Smooth muscle cell (in vitro differentiated cells): ENCODE measurements around the gene SPECC1. TPM values are rescaled to one million over a fixed set of nuclear protein-coding genes. Genes with fewer than 3 reads are reported as not detected.

Source experiments
- DNase-seq: peaks from one replicate; lab custom pipeline; 2025; ENCODE audit not compliant: unreplicated experiment; lab: John Stamatoyannopoulos, UW
- H2AFZ ChIP-seq: fragments of 200-600 bp; sonication (generic); 2 replicates; pipeline ENCODE4 v1.6.0; 2016; ENCODE audit warnings: antibody characterized with exemption, low read depth, mild to moderate bottlenecking
- H3F3A ChIP-seq: fragments of 200-600 bp; sonication (generic); 2 replicates; pipeline ENCODE4 v1.6.0; 2017; ENCODE audit warnings: antibody characterized with exemption, low read depth
- H3K27ac ChIP-seq: fragments of 200-600 bp; sonication (generic); 2 replicates; pipeline ENCODE4 v1.5.1; 2016; ENCODE audit warnings: low read depth, mild to moderate bottlenecking
- H3K27me3 ChIP-seq: fragments of 200-600 bp; sonication (generic); 2 replicates; pipeline ENCODE4 v1.6.1; 2016; ENCODE audit warnings: low read depth, mild to moderate bottlenecking
- H3K36me3 ChIP-seq: fragments of 200-600 bp; sonication (generic); 2 replicates; pipeline ENCODE4 v1.5.1; 2016; ENCODE audit warnings: low read depth
- H3K4me1 ChIP-seq: fragments of 200-600 bp; sonication (generic); 2 replicates; pipeline ENCODE4 v1.5.1; 2016; ENCODE audit warnings: low read depth
- H3K4me2 ChIP-seq: fragments of 200-600 bp; sonication (generic); 2 replicates; pipeline ENCODE4 v1.6.0; 2016; ENCODE audit warnings: mild to moderate bottlenecking
- H3K4me3 ChIP-seq: fragments of 200-600 bp; sonication (generic); 2 replicates; pipeline ENCODE4 v1.5.1; 2016; ENCODE audit warnings: mild to moderate bottlenecking
- H3K79me2 ChIP-seq: fragments of 200-600 bp; sonication (generic); 2 replicates; pipeline ENCODE4 v1.6.0; 2016; ENCODE audit warnings: low read depth, mild to moderate bottlenecking
- H3K9ac ChIP-seq: fragments of 200-600 bp; sonication (generic); 2 replicates; pipeline ENCODE4 v1.6.0; 2016; ENCODE audit warnings: low read depth
- H3K9me3 ChIP-seq: fragments of 200-600 bp; sonication (generic); replicated peaks from 2 replicates; pipeline ENCODE4 v1.5.1; 2016; ENCODE audit warnings: low read depth
- H4K20me1 ChIP-seq: fragments of 200-600 bp; sonication (generic); 2 replicates; pipeline ENCODE4 v1.6.0; 2016; ENCODE audit warnings: low read depth
- WGBS: methylation state at CpG from one replicate; pipeline ENCODE4 v1.1.7; 2016; ENCODE audit warnings: low lambda C conversion rate; 5-methylcytosine and 5-hydroxymethylcytosine counted together
- polyA plus RNA-seq: library from polyadenylated mRNA; unstranded; fragments of >200 nt; fragmentation: Nextera tagmentation; extraction: Ambion mirVana; gene quantifications from 2 replicates; pipeline ENCODE4 v1.2.1, GENCODE V29; 2016
- total RNA-seq: library from RNA; depleted of rRNA; stranded (reverse); fragments of >200 nt; gene quantifications from 2 replicates; pipeline ENCODE4 v1.2.3, GENCODE V29; 2014
- TF ChIP-seq, protein P1 (sequence below): fragments of 200-600 bp; sonication (generic); IDR thresholded peaks from 2 replicates; pipeline ENCODE4 v1.5.1; 2017; ENCODE audit warnings: borderline replicate concordance, mild to moderate bottlenecking, antibody characterized with exemption; ENCODE audit not compliant: insufficient read depth, poor library complexity, severe bottlenecking

The SPECC1 gene
- total and polyA plus RNA-seq, 2 experiments from 2014 or later = 20.0 to 72.0 TPM

DNA sequence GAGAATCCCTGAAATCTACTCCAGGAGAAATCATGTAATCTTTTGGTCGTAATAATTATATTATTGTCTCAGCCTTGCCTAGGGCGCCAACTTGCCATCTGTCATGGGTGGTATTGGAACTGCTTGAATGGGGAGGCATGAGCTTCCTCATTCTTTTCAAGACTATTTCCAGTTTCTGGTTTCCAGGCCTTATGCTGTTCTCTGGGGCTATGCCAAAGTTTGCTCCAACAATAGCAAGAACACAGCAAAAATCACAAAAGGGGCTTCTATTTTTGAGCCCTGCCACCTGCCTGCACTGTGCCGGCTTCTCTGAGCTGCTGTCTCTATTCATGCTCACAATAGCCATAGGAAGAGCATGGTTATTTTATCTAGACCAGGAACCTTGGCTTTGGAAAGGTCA, 111.7 kb downstream of the SPECC1 start:
- no peaks in the 10 kb centered on the region for H3K36me3 ChIP-seq
- DNase-seq = no peak
- no peaks in the 10 kb centered on the region for H3K4me1 ChIP-seq
- no peak overlapping the region for H3K9ac ChIP-seq
- H3K9me3 ChIP-seq = no peaks in the 10 kb centered on the region
- H3K27ac ChIP-seq = no peak overlapping the region
- H3K4me3 ChIP-seq = no peak overlapping the region
- H3K79me2 ChIP-seq = no peaks in the 10 kb centered on the region
- WGBS = 85% methylated on average over 3 of the region's 3 CpGs
- no peaks in the 10 kb centered on the region for H3F3A ChIP-seq
- TF ChIP-seq, protein P1, sequence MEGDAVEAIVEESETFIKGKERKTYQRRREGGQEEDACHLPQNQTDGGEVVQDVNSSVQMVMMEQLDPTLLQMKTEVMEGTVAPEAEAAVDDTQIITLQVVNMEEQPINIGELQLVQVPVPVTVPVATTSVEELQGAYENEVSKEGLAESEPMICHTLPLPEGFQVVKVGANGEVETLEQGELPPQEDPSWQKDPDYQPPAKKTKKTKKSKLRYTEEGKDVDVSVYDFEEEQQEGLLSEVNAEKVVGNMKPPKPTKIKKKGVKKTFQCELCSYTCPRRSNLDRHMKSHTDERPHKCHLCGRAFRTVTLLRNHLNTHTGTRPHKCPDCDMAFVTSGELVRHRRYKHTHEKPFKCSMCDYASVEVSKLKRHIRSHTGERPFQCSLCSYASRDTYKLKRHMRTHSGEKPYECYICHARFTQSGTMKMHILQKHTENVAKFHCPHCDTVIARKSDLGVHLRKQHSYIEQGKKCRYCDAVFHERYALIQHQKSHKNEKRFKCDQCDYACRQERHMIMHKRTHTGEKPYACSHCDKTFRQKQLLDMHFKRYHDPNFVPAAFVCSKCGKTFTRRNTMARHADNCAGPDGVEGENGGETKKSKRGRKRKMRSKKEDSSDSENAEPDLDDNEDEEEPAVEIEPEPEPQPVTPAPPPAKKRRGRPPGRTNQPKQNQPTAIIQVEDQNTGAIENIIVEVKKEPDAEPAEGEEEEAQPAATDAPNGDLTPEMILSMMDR = no peak
- H4K20me1 ChIP-seq = no peaks in the 10 kb centered on the region
- H3K27me3 ChIP-seq = no peaks in the 10 kb centered on the region
- no peak overlapping the region for H3K4me2 ChIP-seq
- H2AFZ ChIP-seq = no peak overlapping the region

DNA sequence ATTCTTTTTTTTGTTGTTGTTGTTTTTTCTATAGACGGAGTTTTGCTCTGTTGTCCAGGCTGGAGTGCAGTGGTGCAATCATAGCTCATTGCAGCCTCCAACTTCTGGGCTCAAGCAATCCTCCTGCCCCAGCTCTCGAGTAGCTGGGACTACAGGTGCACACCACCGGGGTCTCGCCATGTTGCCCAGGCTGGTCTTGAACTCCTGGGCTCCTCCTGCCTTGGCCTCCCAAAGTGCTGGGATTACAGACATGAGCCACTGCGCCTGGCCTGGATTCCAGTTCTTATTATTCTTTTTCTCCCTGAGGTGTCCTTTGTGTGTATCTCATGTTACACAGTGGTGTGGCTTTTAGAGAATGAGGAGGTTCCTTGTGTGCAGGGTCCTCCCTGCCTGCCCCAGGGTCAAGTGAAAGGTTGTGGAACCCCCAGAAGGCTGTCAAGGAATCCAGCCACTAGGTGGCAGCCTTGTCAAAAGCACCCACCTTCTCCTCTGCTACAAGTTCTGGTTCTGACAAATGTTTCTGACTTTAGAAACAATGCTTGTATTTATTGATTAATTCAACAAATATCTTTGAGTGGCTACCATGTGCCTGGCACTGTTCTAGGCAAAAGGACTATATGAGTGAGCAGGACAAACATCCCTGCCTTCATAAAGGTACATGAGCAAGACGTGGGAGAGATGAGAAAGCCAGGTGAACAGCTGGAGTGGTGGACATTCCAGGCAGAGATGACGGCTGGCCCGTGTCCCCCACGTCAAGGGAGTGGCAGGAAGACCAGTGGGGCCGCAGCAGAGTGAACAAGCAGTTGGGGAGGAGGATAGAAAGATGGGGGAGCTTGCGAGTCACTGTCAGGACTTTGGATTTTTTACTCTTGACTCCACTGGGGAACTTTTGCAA, 112.4 kb downstream of the SPECC1 start:
- H4K20me1 ChIP-seq = no peaks in the 10 kb centered on the region
- no peaks in the 10 kb centered on the region for H3F3A ChIP-seq
- H3K4me1 ChIP-seq = no peaks in the 10 kb centered on the region
- no peak overlapping the region for H3K9ac ChIP-seq
- no peaks in the 10 kb centered on the region for H3K9me3 ChIP-seq
- 56% methylated on average over 11 of the region's 11 CpGs for WGBS
- TF ChIP-seq, protein P1 = peak; percentile 96
- H3K27ac ChIP-seq = no peak overlapping the region
- H3K4me2 ChIP-seq = peak overlapping the region; percentile 42
- H3K27me3 ChIP-seq = no peaks in the 10 kb centered on the region
- H3K36me3 ChIP-seq = no peaks in the 10 kb centered on the region
- H3K79me2 ChIP-seq = no peaks in the 10 kb centered on the region
- no peak overlapping the region for H3K4me3 ChIP-seq
- no peak overlapping the region for H2AFZ ChIP-seq
- peak; percentile 14 for DNase-seq

DNA sequence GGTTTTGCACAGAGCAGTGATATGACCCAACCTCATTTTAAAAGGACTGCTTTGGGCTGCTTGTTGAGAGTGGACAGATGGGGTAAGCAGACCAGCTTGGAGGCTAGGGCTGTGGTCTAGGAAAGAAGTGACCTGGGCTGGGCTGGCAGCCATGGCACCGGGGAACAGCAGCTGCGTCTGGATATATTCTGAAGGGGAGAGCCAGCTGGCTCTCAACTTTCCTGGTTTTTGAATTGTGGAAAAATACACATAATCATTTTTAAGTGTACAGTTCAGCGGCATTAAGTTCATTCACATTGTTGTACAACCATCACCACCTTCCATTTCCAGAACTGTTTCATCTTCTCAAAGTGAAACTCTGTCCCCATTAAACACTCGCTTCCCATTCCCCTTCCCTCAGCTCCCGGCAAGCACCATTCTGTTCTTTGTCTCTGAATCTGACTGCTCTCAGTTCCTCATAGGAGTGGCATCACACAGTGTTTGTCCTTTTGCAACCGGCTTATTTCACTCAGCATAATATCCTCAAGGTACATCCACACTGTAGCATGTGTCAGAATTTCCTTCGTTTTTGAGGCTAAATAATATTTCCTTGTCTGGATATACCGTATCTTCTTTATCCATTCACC, 113.2 kb downstream of the SPECC1 start:
- H3K4me1 ChIP-seq = no peaks in the 10 kb centered on the region
- no peaks in the 10 kb centered on the region for H3K36me3 ChIP-seq
- H3K27ac ChIP-seq = no peak overlapping the region
- H4K20me1 ChIP-seq = no peaks in the 10 kb centered on the region
- no peak overlapping the region for H3K4me2 ChIP-seq
- no peaks in the 10 kb centered on the region for H3K9me3 ChIP-seq
- WGBS = 96% methylated on average over 8 of the region's 8 CpGs
- no peak overlapping the region for H3K4me3 ChIP-seq
- H2AFZ ChIP-seq = no peak overlapping the region
- H3K9ac ChIP-seq = no peak overlapping the region
- H3K27me3 ChIP-seq = no peaks in the 10 kb centered on the region
- TF ChIP-seq, protein P1 = no peak
- no peaks in the 10 kb centered on the region for H3K79me2 ChIP-seq
- no peak for DNase-seq
- peaks cover under 1% of the 10 kb centered on the region for H3F3A ChIP-seq
